K562 (cell line): Measurements from ENCODE around the gene ODAD3. TPM values are rescaled to one million over a fixed set of nuclear protein-coding genes. Genes with fewer than 3 reads are reported as not detected.

Experiments
- ARHGAP35 ChIP-seq: fragments of 450-650 bp; IDR thresholded peaks from 2 replicates; pipeline ENCODE4 v1.6.1; 2018; ENCODE audit not compliant: partially characterized antibody
- CBX8 ChIP-seq: fragments of 200-600 bp; sonication (generic); IDR thresholded peaks from 2 replicates; pipeline ENCODE4 v1.6.1; 2012; ENCODE audit warnings: borderline replicate concordance, mixed run types, low read depth, mild to moderate bottlenecking, moderate library complexity, mixed read lengths, low read length, control low read depth, inconsistent platforms; ENCODE audit not compliant: poor library complexity, severe bottlenecking; ENCODE audit errors: extremely low read depth
- ETS2 ChIP-seq: IDR thresholded peaks from 2 replicates; pipeline ENCODE4 v1.6.1; 2016; ENCODE audit warnings: borderline replicate concordance, missing genetic modification characterization, mild to moderate bottlenecking, moderate library complexity, missing compliant biosample characterization; ENCODE audit not compliant: poor library complexity, severe bottlenecking
- GABPA ChIP-seq: fragments of 200-800 bp; sonication (Bioruptor generic); conservative IDR thresholded peaks from 2 replicates; pipeline ENCODE4 v1.6.1; 2016; ENCODE audit warnings: low read depth, missing genetic modification characterization, missing compliant biosample characterization
- GABPB1 ChIP-seq: sonication (generic); formaldehyde crosslinking; IDR thresholded peaks from 2 replicates; pipeline ENCODE4 v1.8.0; 2022; ENCODE audit warnings: mild to moderate bottlenecking, missing genetic modification reagents
- HIVEP1 ChIP-seq: fragments of 250-450 bp; sonication (Bioruptor Pico); IDR thresholded peaks from 2 replicates; pipeline ENCODE4 v1.4.0; 2020; ENCODE audit warnings: mild to moderate bottlenecking
- MAFK ChIP-seq: IDR thresholded peaks from 2 replicates; pipeline ENCODE4 v1.6.1; 2011; ENCODE audit warnings: low read length, improper control_type of control experiment
- MECOM ChIP-seq: fragments of 250-450 bp; sonication (Bioruptor Pico); IDR thresholded peaks from 2 replicates; pipeline ENCODE4 v1.8.0; 2022; ENCODE audit warnings: inconsistent platforms
- RB1 ChIP-seq: fragments of 450-650 bp; IDR thresholded peaks from 2 replicates; pipeline ENCODE4 v1.6.1; 2017; ENCODE audit warnings: low read depth, mild to moderate bottlenecking
- RBM25 ChIP-seq: fragments of 200-400 bp; formaldehyde crosslinking; IDR thresholded peaks from 2 replicates; pipeline ENCODE4 v1.6.1; 2018; ENCODE audit warnings: low read length, low read depth, moderate library complexity; ENCODE audit not compliant: severe bottlenecking
- SP2 ChIP-seq: IDR thresholded peaks from 2 replicates; pipeline ENCODE4 v1.6.1; 2011; ENCODE audit warnings: mild to moderate bottlenecking, low read depth, low read length, moderate library complexity; ENCODE audit not compliant: poor library complexity, severe bottlenecking; ENCODE audit errors: extremely low read depth
- SUPT5H ChIP-seq: fragments of 450-650 bp; IDR thresholded peaks from 2 replicates; pipeline ENCODE4 v1.6.1; 2016
- TAL1 ChIP-seq: fragments of 450-650 bp; IDR thresholded peaks from 2 replicates; pipeline ENCODE4 v1.6.1; 2016; ENCODE audit warnings: mild to moderate bottlenecking
- ZNF217 ChIP-seq: sonication (generic); formaldehyde crosslinking; IDR thresholded peaks from 2 replicates; pipeline ENCODE4 v1.8.0; 2022; ENCODE audit warnings: mild to moderate bottlenecking, missing genetic modification reagents
- ZNF41 ChIP-seq: fragments of 250-450 bp; sonication (Bioruptor Pico); conservative IDR thresholded peaks from 2 replicates; pipeline ENCODE4 v1.4.0; 2020; ENCODE audit warnings: mild to moderate bottlenecking
- ZSCAN32 ChIP-seq: fragments of 450-650 bp; formaldehyde crosslinking; IDR thresholded peaks from 2 replicates; pipeline ENCODE4 v1.4.0; 2020; ENCODE audit warnings: mild to moderate bottlenecking, moderate library complexity
- polyA plus RNA-seq, 8 experiments: library from polyadenylated mRNA; depleted of rRNA in 4 of 8; stranded (reverse) in 5 of 8; unstranded in 3 of 8; fragments of >200 nt; fragmentation: Nextera tagmentation in 2 of 8; fragmentation: Illumina TruSeq in 1 of 8; extraction: Ambion mirVana in 2 of 8; extraction: Trizol in 1 of 8; gene quantifications; 2 replicates each; pipeline versions ENCODE4 v1.2.1 to v1.2.3, GENCODE V29; 2011 to 2014; ENCODE audit warnings: inconsistent platforms in 1 of 8, missing spikeins in 1 of 8
- total RNA-seq, 7 experiments: library from RNA; depleted of rRNA in 6 of 7; stranded (reverse); fragments of >200 nt in 6 of 7; fragmentation: Illumina TruSeq in 2 of 7; extraction: Trizol in 2 of 7; gene quantifications; 2 replicates each; pipeline versions ENCODE4 v1.2.1 to v1.2.3, GENCODE V29; 2011 to 2021; ENCODE audit warnings: low replicate concordance in 1 of 7
- TF ChIP-seq, protein P1 (sequence below): IDR thresholded peaks from 2 replicates; pipeline ENCODE4 v1.6.1; 2011; ENCODE audit not compliant: insufficient read length; ENCODE audit errors: extremely low read depth
- TF ChIP-seq, protein P2 (sequence below): sonication (generic); formaldehyde crosslinking; IDR thresholded peaks from 2 replicates; pipeline ENCODE4 v1.8.1; 2022; ENCODE audit warnings: missing genetic modification reagents
- TF ChIP-seq, protein P3 (sequence below): sonication (generic); formaldehyde crosslinking; IDR thresholded peaks from 2 replicates; pipeline ENCODE4 v1.8.1; 2023; ENCODE audit warnings: missing genetic modification reagents, mild to moderate bottlenecking, borderline replicate concordance
- TF ChIP-seq, protein P4 (sequence below): fragments of 450-650 bp; formaldehyde crosslinking; IDR thresholded peaks from 2 replicates; pipeline ENCODE4 v1.4.0; 2020; ENCODE audit warnings: mild to moderate bottlenecking, moderate library complexity

The ODAD3 gene
- total and polyA plus RNA-seq, 9 of the 15 experiments (the other 6 are each of a cell fraction or from before 2014, with no cell fraction given): 0.07 to 0.72 (median 0.14) TPM; not detected in 2

DNA sequence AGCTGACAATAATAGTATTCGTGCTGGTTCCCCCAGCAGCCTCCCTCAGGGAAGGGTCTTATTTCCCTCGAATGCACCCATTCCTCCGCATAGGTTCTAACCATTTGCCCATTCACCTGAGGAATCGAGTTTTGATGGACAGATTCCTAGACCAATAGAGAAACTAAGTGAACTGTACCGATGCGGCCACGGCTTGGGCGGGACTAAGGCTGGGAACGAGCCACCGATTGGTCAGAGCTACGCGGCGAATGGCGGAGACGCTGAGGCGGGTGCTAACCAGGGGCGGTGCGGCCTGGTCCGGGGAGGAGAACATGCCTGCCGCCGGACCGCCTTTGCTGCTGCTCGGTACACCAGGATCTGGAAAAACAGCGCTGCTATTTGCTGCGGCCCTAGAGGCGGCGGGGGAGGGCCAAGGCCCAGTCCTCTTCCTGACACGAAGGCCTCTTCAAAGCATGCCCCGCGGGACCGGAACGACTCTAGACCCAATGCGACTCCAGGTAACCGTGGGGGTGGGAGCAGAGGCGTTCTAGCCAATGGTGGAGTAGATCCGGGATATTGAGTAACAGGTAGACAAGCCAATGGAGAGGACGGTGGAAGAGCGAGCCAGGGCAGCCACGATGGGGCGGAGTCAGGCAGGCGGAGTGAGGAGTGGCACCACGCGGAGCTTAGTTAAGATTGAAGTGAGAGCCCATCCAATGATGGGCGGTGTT lies 60.3 kb downstream of the ODAD3 start, which contains the start of gene SWSAP1 (continued):
- TF ChIP-seq TAL1 (no peak), MAFK (no peak), ETS2 (tag) (no peak), HIVEP1 (CRISPR knock-in tag) (no peak), ARHGAP35 (no peak), MECOM (CRISPR knock-in tag) (no peak), ZNF41 (CRISPR knock-in tag) (0 out of 2 replicates have a peak, but pooled peaks have one; percentile 16), GABPB1 (CRISPR knock-in tag) (peak; percentile 87), RB1 (peak; percentile 44; the same call in 1 of the 2 replicates), SUPT5H (peak; percentile 95), RBM25 (no peak), GABPA (tag) (peak; percentile 88), CBX8 (no peak), ZSCAN32 (CRISPR knock-in tag) (0 out of 2 replicates have a peak, but pooled peaks have one; percentile 50), SP2 (peak; percentile 82), ZNF217 (CRISPR knock-in tag) (no peak)
- TF ChIP-seq, protein P1, sequence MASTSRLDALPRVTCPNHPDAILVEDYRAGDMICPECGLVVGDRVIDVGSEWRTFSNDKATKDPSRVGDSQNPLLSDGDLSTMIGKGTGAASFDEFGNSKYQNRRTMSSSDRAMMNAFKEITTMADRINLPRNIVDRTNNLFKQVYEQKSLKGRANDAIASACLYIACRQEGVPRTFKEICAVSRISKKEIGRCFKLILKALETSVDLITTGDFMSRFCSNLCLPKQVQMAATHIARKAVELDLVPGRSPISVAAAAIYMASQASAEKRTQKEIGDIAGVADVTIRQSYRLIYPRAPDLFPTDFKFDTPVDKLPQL: no peak
- TF ChIP-seq, protein P2, sequence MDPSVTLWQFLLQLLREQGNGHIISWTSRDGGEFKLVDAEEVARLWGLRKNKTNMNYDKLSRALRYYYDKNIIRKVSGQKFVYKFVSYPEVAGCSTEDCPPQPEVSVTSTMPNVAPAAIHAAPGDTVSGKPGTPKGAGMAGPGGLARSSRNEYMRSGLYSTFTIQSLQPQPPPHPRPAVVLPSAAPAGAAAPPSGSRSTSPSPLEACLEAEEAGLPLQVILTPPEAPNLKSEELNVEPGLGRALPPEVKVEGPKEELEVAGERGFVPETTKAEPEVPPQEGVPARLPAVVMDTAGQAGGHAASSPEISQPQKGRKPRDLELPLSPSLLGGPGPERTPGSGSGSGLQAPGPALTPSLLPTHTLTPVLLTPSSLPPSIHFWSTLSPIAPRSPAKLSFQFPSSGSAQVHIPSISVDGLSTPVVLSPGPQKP (CRISPR knock-in tag): no peak
- TF ChIP-seq, protein P3, sequence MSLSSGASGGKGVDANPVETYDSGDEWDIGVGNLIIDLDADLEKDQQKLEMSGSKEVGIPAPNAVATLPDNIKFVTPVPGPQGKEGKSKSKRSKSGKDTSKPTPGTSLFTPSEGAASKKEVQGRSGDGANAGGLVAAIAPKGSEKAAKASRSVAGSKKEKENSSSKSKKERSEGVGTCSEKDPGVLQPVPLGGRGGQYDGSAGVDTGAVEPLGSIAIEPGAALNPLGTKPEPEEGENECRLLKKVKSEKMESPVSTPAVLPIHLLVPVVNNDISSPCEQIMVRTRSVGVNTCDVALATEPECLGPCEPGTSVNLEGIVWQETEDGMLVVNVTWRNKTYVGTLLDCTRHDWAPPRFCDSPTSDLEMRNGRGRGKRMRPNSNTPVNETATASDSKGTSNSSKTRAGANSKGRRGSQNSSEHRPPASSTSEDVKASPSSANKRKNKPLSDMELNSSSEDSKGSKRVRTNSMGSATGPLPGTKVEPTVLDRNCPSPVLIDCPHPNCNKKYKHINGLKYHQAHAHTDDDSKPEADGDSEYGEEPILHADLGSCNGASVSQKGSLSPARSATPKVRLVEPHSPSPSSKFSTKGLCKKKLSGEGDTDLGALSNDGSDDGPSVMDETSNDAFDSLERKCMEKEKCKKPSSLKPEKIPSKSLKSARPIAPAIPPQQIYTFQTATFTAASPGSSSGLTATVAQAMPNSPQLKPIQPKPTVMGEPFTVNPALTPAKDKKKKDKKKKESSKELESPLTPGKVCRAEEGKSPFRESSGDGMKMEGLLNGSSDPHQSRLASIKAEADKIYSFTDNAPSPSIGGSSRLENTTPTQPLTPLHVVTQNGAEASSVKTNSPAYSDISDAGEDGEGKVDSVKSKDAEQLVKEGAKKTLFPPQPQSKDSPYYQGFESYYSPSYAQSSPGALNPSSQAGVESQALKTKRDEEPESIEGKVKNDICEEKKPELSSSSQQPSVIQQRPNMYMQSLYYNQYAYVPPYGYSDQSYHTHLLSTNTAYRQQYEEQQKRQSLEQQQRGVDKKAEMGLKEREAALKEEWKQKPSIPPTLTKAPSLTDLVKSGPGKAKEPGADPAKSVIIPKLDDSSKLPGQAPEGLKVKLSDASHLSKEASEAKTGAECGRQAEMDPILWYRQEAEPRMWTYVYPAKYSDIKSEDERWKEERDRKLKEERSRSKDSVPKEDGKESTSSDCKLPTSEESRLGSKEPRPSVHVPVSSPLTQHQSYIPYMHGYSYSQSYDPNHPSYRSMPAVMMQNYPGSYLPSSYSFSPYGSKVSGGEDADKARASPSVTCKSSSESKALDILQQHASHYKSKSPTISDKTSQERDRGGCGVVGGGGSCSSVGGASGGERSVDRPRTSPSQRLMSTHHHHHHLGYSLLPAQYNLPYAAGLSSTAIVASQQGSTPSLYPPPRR (CRISPR knock-in tag): no peak
- TF ChIP-seq, protein P4, sequence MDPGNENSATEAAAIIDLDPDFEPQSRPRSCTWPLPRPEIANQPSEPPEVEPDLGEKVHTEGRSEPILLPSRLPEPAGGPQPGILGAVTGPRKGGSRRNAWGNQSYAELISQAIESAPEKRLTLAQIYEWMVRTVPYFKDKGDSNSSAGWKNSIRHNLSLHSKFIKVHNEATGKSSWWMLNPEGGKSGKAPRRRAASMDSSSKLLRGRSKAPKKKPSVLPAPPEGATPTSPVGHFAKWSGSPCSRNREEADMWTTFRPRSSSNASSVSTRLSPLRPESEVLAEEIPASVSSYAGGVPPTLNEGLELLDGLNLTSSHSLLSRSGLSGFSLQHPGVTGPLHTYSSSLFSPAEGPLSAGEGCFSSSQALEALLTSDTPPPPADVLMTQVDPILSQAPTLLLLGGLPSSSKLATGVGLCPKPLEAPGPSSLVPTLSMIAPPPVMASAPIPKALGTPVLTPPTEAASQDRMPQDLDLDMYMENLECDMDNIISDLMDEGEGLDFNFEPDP (CRISPR knock-in tag): no peak
